Endothelial cell of umbilical vein (primary cell): ENCODE measurements around the gene C1orf115. TPM values are rescaled to one million over a fixed set of nuclear protein-coding genes. Genes with fewer than 3 reads are reported as not detected.
A peak's percentile ranks its signal among the peaks of the same experiment; 100 is the strongest.
"Not testable (repeated sequence)": the region's sequence is repeated elsewhere in the genome, so short reads cannot be mapped to it uniquely, and the experiment has no call there.

Experiments
- BruUV-seq: library from RNA; stranded (reverse); fragments of 400-500 nt; replicated peaks from 2 replicates; lab custom pipeline; 2021; lab: Mats Ljungman, UMichigan
- CTCF ChIA-PET: fragments of 300-600, 350-600 bp; sonication (Branson Sonifier 250); formaldehyde crosslinking; loops from one replicate; lab custom pipeline; 2021; ENCODE audit warnings: antibody characterized with exemption, inconsistent platforms; lab: Charles Lee
- POLR2A ChIA-PET: fragments of 300-600, 350-600 bp; sonication (Branson Sonifier 250); formaldehyde crosslinking; loops from one replicate; lab custom pipeline; 2021; ENCODE audit warnings: antibody characterized with exemption, inconsistent platforms; lab: Charles Lee
- DNase-seq: peaks from one replicate; pipeline ENCODE4 v3.0.0-alpha.2; 2011; ENCODE audit warnings: low read depth, low spot score
- FAIRE-seq: peaks from 2 replicates; lab custom pipeline; 2011; peaks lifted over from hg19 to GRCh38; lab: Jason Lieb, UNC
- H2AFZ ChIP-seq: 2 replicates; pipeline ENCODE4 v1.6.0; 2012; ENCODE audit warnings: low read depth, low read length, control low read depth, inconsistent platforms
- H3K27ac ChIP-seq: 2 replicates; pipeline ENCODE4 v1.5.1; 2011; ENCODE audit warnings: low read depth, mild to moderate bottlenecking, control low read depth, low read length, moderate library complexity; ENCODE audit not compliant: insufficient read depth
- H3K27me3 ChIP-seq, 2 experiments: 2 replicates each; pipeline versions ENCODE4 v1.6.0 to v1.6.1; 2011; ENCODE audit warnings: low read length in 2 of 2, mixed read lengths in 1 of 2; ENCODE audit not compliant: control insufficient read depth in 2 of 2, insufficient read depth in 2 of 2
- H3K36me3 ChIP-seq, 2 experiments: 2 replicates in 1 of 2; 3 replicates in 1 of 2; pipeline ENCODE4 v1.5.1; 2011; ENCODE audit warnings: low read length in 2 of 2, mild to moderate bottlenecking in 1 of 2, moderate library complexity in 1 of 2; ENCODE audit not compliant: control insufficient read depth in 2 of 2, insufficient read depth in 2 of 2; ENCODE audit errors: extremely low read depth in 1 of 2
- H3K4me1 ChIP-seq: 3 replicates; pipeline ENCODE4 v1.5.1; 2011; ENCODE audit warnings: mild to moderate bottlenecking, low read length; ENCODE audit not compliant: control insufficient read depth, insufficient read depth; ENCODE audit errors: extremely low read depth
- H3K4me2 ChIP-seq: 2 replicates; pipeline ENCODE4 v1.6.1; 2011; ENCODE audit warnings: low read length, control low read depth, mixed read lengths; ENCODE audit not compliant: insufficient read depth
- H3K4me3 ChIP-seq, 3 experiments: fragments of 200-600 bp in 1 of 3; sonication (generic), shearing (Covaris generic) in 1 of 3; replicated peaks in 1 of 3; 2 replicates each; pipeline ENCODE4 v1.5.1; 2011 to 2016; ENCODE audit warnings: control low read depth in 3 of 3, low read length in 3 of 3, mild to moderate bottlenecking in 2 of 3, inconsistent platforms in 1 of 3, low read depth in 1 of 3, moderate library complexity in 1 of 3; ENCODE audit not compliant: insufficient read depth in 1 of 3
- H3K79me2 ChIP-seq: 2 replicates; pipeline ENCODE4 v1.6.0; 2012; ENCODE audit warnings: low read length, inconsistent platforms; ENCODE audit not compliant: control insufficient read depth, insufficient read depth
- H3K9ac ChIP-seq: replicated peaks from 2 replicates; pipeline ENCODE3; 2011; ENCODE audit warnings: low read length, control low read depth; ENCODE audit not compliant: insufficient read depth; ENCODE audit errors: extremely low read depth
- H3K9me1 ChIP-seq: replicated peaks from 3 replicates; pipeline ENCODE4 v1.6.0; 2011; ENCODE audit warnings: mild to moderate bottlenecking, low read length; ENCODE audit not compliant: control insufficient read depth, insufficient read depth; ENCODE audit errors: extremely low read depth
- H3K9me3 ChIP-seq: replicated peaks from 2 replicates; pipeline ENCODE4 v1.5.1; 2012; ENCODE audit warnings: low read length, inconsistent platforms; ENCODE audit not compliant: control insufficient read depth, insufficient read depth
- H4K20me1 ChIP-seq: replicated peaks from 2 replicates; pipeline ENCODE3; 2011; ENCODE audit warnings: mild to moderate bottlenecking, low read length; ENCODE audit not compliant: control insufficient read depth, insufficient read depth; ENCODE audit errors: extremely low read depth
- CTCF ChIP-seq, 2 donors: IDR thresholded peaks; 1 replicate in 1 of 2; 2 replicates in 1 of 2; pipeline ENCODE4 v1.5.1; 2011; ENCODE audit warnings: low read length in 2 of 2, mild to moderate bottlenecking in 2 of 2, moderate library complexity in 2 of 2, control low read depth in 1 of 2, inconsistent platforms in 1 of 2, low read depth in 1 of 2; ENCODE audit not compliant: insufficient read depth in 1 of 2; ENCODE audit errors: extremely low read depth in 1 of 2
- FOS ChIP-seq: IDR thresholded peaks from 2 replicates; pipeline ENCODE4 v1.6.1; 2011; ENCODE audit warnings: mild to moderate bottlenecking, low read length, moderate library complexity, borderline replicate concordance; ENCODE audit not compliant: insufficient read depth
- GATA2 ChIP-seq: IDR thresholded peaks from 2 replicates; pipeline ENCODE4 v1.7.0; 2011; ENCODE audit warnings: low read depth, mild to moderate bottlenecking, moderate library complexity, mixed read lengths, low read length; ENCODE audit not compliant: insufficient read length, insufficient read depth
- JUN ChIP-seq: IDR thresholded peaks from 2 replicates; pipeline ENCODE4 v1.6.1; 2011; ENCODE audit warnings: borderline replicate concordance, low read depth; ENCODE audit not compliant: insufficient read length, insufficient read depth
- MYC ChIP-seq: IDR thresholded peaks from one replicate; pipeline ENCODE4 v1.6.1; 2011; ENCODE audit warnings: mild to moderate bottlenecking, low read depth, low read length
- POLR2A ChIP-seq: IDR thresholded peaks from 2 replicates; pipeline ENCODE4 v1.6.1; 2012; ENCODE audit warnings: low read depth, mild to moderate bottlenecking, control low read depth, low read length
- POLR2AphosphoS5 ChIP-seq: IDR thresholded peaks from 2 replicates; pipeline ENCODE4 v1.6.1; 2012; ENCODE audit warnings: low read depth, mild to moderate bottlenecking, control low read depth, low read length, moderate library complexity; ENCODE audit not compliant: insufficient read depth
- dilution Hi-C: fragments of 300-500 bp; cut with MboI; formaldehyde crosslinking; loops from one replicate; pipeline ENCODE4 v1.15.0; 2019; ENCODE audit warnings: low sequenced_read_pairs; ENCODE audit not compliant: extremely low pct_ligation_motif_present
- intact Hi-C: fragments of 100-400 bp; cut with micrococcal nuclease; formaldehyde crosslinking; loops from one replicate; pipeline ENCODE4 v1.10.0; 2022
- polyA plus RNA-seq, 4 experiments: library from polyadenylated mRNA; depleted of rRNA in 3 of 4; stranded (reverse) in 3 of 4; unstranded in 1 of 4; fragments of >200 nt; gene quantifications; 2 replicates each; pipeline versions ENCODE4 v1.2.1 to v1.2.3, GENCODE V29; 2011 to 2012; ENCODE audit warnings: missing spikeins in 1 of 4
- total RNA-seq: library from RNA; stranded (reverse); gene quantifications from 2 replicates; pipeline ENCODE4 v1.2.3, GENCODE V29; 2021
- TF ChIP-seq, protein P1 (sequence below): IDR thresholded peaks from 2 replicates; pipeline ENCODE4 v1.6.1; 2011; ENCODE audit not compliant: insufficient read depth, insufficient read length

The C1orf115 gene
- total and polyA plus RNA-seq, 2 donors (not counting 3 experiments of a cell fraction or from before 2014, with no cell fraction given): 11.1 to 16.4 TPM

DNA sequence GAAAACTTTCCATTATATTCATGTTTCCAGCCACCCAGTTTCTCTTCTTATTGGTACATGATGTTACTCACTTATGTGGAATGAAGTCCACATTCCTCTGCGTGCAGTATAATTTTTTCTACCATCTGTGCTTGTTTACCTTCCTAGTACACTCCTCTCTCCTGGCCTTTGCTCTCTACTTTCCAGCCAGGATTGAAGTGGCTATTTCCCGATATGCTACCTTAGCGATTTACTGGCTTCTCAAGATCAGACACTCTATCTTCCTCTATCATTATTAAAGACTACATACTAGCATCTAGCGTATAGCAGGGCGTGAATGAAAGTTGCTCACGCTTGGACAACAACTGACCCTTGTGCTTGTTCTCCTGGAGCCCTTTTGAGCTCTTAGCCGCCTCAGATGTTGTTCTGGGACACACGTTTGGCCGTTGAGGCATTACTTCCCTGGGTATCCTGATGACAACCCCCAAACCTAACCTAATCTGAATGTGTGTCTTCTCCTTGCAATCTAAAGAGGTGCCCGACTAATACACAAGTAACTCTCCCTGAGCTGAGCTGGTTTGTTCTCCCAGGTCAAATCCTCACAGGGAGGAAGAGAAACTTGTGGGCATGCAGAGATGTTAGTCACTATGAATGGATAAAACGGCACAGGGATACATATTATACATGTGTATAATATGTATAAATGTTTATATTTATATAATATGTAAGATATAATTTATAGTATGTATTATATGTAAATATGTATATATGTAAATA, 44.6 kb downstream of the C1orf115 start:
- Histone ChIP-seq H3K9me1 (no peaks in the 10 kb centered on the region), H3K9me3 (no peaks in the 10 kb centered on the region), H3K4me2 (peak overlapping the region; percentile 91), H3K27ac (peak overlapping the region; percentile 96), H3K36me3 (no peaks in the 10 kb centered on the region), H3K4me3 (no peak overlapping the region), H3K27me3 (no peaks in the 10 kb centered on the region), H3K4me1 (peaks cover 32% of the 10 kb centered on the region), H4K20me1 (no peaks in the 10 kb centered on the region), H3K9ac (peak overlapping the region; percentile 33), H3K79me2 (no peaks in the 10 kb centered on the region), H2AFZ (peak overlapping the region; percentile 89)
- dilution Hi-C loops: no loop called here
- ChIA-PET POLR2A (interaction anchor here (2.0 kb wide), 1 partner anchor 14 kb away, joined by 9 read pairs; the partner anchor contains the start of gene MTARC2), CTCF (interaction anchor here (0.8 to 4.1 kb wide), 13 partner anchors 14 to 545 kb away, joined by 3 to 83 read pairs (median 11); partner anchors contain the start of genes C1orf115 and MTARC2)
- TSS peak; percentile 35 for BruUV-seq
- FAIRE-seq: peak; percentile 4
- intact Hi-C loops: loop anchor here (5.0 kb wide), 2 partner anchors 742 to 1093 kb away; no protein-coding TSS in a partner anchor
- TF ChIP-seq POLR2A: no peak
- TF ChIP-seq JUN: peak; percentile 53
- no peak for TF ChIP-seq CTCF (IDR thresholded peaks at IDR 0.05; ENCODE audit: extremely low read depth in 1 of 2, insufficient read depth in 1 of 2, low read depth in 1 of 2, low read length in 2 of 2)
- TF ChIP-seq, protein P1, sequence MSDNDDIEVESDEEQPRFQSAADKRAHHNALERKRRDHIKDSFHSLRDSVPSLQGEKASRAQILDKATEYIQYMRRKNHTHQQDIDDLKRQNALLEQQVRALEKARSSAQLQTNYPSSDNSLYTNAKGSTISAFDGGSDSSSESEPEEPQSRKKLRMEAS: no peak
- TF ChIP-seq FOS: peak; percentile 55
- TF ChIP-seq MYC: no peak
- no peak for TF ChIP-seq POLR2AphosphoS5
- TF ChIP-seq GATA2: peak; percentile 18
- DNase-seq: peak; percentile 77

DNA sequence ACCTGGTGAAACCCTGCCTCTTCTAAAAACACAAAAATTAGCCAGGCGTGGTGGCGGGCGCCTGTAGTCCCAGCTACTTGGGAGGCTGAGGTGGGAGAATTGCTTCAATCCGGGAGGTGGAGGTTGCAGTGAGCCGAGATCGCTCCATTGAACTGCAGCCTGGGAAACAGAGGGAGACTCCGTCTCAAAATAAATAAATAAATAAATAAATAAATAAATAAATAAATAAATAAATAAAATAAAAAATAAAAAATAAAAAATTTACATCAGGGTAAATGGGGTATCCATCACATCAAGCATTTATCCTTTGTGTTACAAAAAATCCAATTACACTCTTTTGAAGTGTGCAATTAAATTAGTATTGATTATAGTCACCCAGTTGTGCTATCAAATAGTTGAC, 46.1 kb downstream of the C1orf115 start:
- H3K4me1 ChIP-seq: peaks cover 32% of the 10 kb centered on the region
- H3K27ac ChIP-seq, POLR2A ChIA-PET, dilution Hi-C loops, H3K36me3 ChIP-seq, H2AFZ ChIP-seq, DNase-seq, H3K9me1 ChIP-seq, H3K27me3 ChIP-seq, intact Hi-C loops, H4K20me1 ChIP-seq, FAIRE-seq, BruUV-seq, H3K9ac ChIP-seq, H3K79me2 ChIP-seq, H3K9me3 ChIP-seq, CTCF ChIA-PET, H3K4me2 ChIP-seq, H3K4me3 ChIP-seq: not testable (repeated sequence)
